Activated naive CD8-positive, alpha-beta T cell treated with anti-CD3 and anti-CD28 coated beads for 36 hours (primary cell): ENCODE results near the gene CD300H. TPM values are rescaled to one million over a fixed set of nuclear protein-coding genes. Genes with fewer than 3 reads are reported as not detected.
"Not testable (repeated sequence)": the region's sequence is repeated elsewhere in the genome, so short reads cannot be mapped to it uniquely, and the experiment has no call there.

Source experiments
- DNase-seq: peaks from one replicate; pipeline ENCODE4 v3.0.0; 2021
- H3K27ac Mint-ChIP-seq: one replicate; pipeline ENCODE4 v1.8.0; 2022; ENCODE audit warnings: mild to moderate bottlenecking, moderate library complexity, mixed read lengths
- H3K27me3 Mint-ChIP-seq: one replicate; pipeline ENCODE4 v1.8.0; 2022; ENCODE audit warnings: mild to moderate bottlenecking, mixed read lengths
- H3K36me3 Mint-ChIP-seq: one replicate; pipeline ENCODE4 v1.8.0; 2021; ENCODE audit warnings: mild to moderate bottlenecking, mixed read lengths
- H3K4me1 Mint-ChIP-seq: one replicate; pipeline ENCODE4 v1.8.0; 2021; ENCODE audit warnings: mixed read lengths
- H3K4me3 Mint-ChIP-seq: one replicate; pipeline ENCODE4 v1.8.0; 2022; ENCODE audit warnings: mild to moderate bottlenecking, moderate library complexity, mixed read lengths
- H3K9me3 Mint-ChIP-seq: one replicate; pipeline ENCODE4 v1.8.0; 2022; ENCODE audit warnings: mixed read lengths
- total RNA-seq, 2 experiments: library from RNA; stranded (reverse); gene quantifications; one replicate each; pipeline ENCODE4 v1.2.3, GENCODE V29; 2021

The CD300H gene
- total RNA-seq, 2 experiments from 2014 or later: not detected

DNA sequence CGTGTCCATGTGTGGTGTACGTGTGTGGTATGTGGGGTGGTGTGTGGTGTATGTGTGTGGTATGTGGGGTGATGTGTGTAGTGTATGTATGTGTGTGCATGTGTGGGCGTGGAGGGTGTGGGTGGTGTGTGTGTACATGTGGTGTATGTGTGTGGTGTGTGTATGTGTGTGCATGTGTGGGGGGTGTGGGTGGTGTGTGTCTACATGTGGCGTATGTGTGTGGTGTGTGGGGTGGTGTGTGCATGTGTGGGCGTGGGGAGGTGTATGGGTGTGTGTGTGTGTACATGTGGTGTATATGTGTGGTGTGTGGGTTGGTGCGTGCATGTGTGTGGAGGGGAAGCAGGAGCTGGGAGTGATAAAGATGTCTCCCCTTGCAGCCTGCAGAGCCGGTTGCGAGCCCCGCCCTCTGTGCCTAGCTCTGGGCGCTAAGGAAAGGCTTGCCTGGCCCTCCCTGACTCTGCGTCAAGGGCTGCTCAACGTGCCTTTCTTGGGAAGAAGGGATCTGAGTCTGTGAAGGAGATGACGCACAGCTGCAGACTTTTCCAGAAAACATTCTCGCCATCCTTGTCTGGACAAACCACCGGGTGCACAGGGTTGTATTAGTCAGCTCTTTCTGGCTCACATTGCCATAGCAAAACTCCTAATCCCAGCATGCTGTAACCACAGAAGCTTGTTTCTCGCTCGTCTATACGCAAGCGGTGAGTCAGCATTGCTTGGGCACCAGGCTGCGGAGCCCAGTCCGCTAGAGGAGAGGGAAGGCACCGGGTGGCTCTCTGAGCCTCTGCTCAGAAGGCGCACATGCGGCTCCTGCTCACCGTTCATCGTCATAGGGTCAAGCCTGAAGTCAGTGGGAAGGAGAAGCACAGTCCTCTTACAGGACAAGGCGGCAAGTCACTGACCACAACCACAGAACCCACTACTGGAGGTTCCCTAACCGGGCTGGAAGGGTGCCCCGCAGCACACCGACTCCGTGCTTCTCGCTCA is 2.0 kb upstream of the CD300H start:
- DNase-seq: peak; percentile 25
- no peaks in the 10 kb centered on the region for H3K36me3 Mint-ChIP-seq
- H3K27ac Mint-ChIP-seq: no peak overlapping the region
- peaks cover 4% of the 10 kb centered on the region for H3K4me1 Mint-ChIP-seq
- H3K27me3 Mint-ChIP-seq: peaks cover 36% of the 10 kb centered on the region
- no peak overlapping the region for H3K4me3 Mint-ChIP-seq
- no peaks in the 10 kb centered on the region for H3K9me3 Mint-ChIP-seq

- no peak overlapping the region for H3K27ac Mint-ChIP-seq
- H3K27me3 Mint-ChIP-seq: peaks cover 36% of the 10 kb centered on the region
- peaks cover 4% of the 10 kb centered on the region for H3K4me1 Mint-ChIP-seq
- no peaks in the 10 kb centered on the region for H3K9me3 Mint-ChIP-seq
- H3K36me3 Mint-ChIP-seq: no peaks in the 10 kb centered on the region
- no peak overlapping the region for H3K4me3 Mint-ChIP-seq
- DNase-seq: no peak
These were observed 981 bp upstream of the CD300H start for GRCh38 chr17:74568106-74568873.

DNA sequence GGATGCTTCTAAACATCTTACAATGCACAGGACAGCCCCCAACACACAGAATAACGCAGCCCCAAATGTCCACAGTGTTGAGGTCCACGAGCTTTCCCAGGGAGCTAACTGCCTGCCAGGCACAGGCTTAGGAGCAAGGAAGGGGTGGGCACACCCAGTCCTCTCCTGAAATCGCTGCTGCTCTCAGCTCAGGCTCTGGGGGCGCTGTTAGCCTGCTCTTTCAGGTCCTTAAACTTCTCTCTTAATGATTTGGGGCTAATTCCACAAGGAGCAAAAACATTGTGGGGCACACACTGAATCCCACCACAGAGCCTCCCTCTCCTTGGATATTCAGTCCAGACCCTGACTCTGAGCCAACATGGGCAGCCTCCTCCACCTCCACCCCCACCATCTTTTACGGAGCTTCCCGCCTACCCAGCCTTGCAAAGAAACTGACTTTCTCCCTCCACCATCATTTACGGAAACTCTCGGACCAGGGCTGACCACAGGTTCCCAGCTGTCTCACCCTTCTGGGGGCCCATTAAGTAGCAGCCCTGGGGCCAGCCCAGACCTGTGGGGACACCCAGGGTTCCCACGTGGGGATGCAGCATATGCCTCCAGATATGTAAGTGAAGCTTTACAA is 1.1 kb downstream of the CD300H start:
- Mint-ChIP-seq H3K36me3 (no peaks in the 10 kb centered on the region), H3K9me3 (no peaks in the 10 kb centered on the region), H3K27me3 (peaks cover 32% of the 10 kb centered on the region), H3K4me1 (peaks cover 4% of the 10 kb centered on the region), H3K4me3 (no peak overlapping the region), H3K27ac (no peak overlapping the region)
- DNase-seq: peak; percentile 19

GRCh38 chr17:74565126-74565525 is 2.2 kb downstream of the CD300H start:
- DNase-seq: no peak
- peaks cover 27% of the 10 kb centered on the region for H3K27me3 Mint-ChIP-seq
- H3K9me3 Mint-ChIP-seq: no peaks in the 10 kb centered on the region
- H3K36me3 Mint-ChIP-seq: no peaks in the 10 kb centered on the region
- H3K27ac Mint-ChIP-seq: no peak overlapping the region
- no peak overlapping the region for H3K4me3 Mint-ChIP-seq
- H3K4me1 Mint-ChIP-seq: peaks cover 4% of the 10 kb centered on the region

GRCh38 chr17:74563358-74563757 is 4.0 kb downstream of the CD300H start:
- Mint-ChIP-seq H3K9me3 (no peaks in the 10 kb centered on the region), H3K4me3 (no peak overlapping the region), H3K27me3 (peaks cover 14% of the 10 kb centered on the region), H3K36me3 (no peaks in the 10 kb centered on the region), H3K27ac (no peak overlapping the region), H3K4me1 (peaks cover 5% of the 10 kb centered on the region)
- no peak for DNase-seq

- H3K27me3 Mint-ChIP-seq: peaks cover 4% of the 10 kb centered on the region
- H3K4me3 Mint-ChIP-seq: no peak overlapping the region
- H3K9me3 Mint-ChIP-seq: peaks cover 2% of the 10 kb centered on the region
- peaks cover 5% of the 10 kb centered on the region for H3K4me1 Mint-ChIP-seq
- no peak overlapping the region for H3K27ac Mint-ChIP-seq
- no peak for DNase-seq
- H3K36me3 Mint-ChIP-seq: no peaks in the 10 kb centered on the region
These were observed 5.7 kb downstream of the CD300H start for GRCh38 chr17:74561586-74561985.

- Mint-ChIP-seq H3K36me3 (no peaks in the 10 kb centered on the region), H3K27ac (no peak overlapping the region), H3K27me3 (no peaks in the 10 kb centered on the region), H3K4me1 (peaks cover 5% of the 10 kb centered on the region), H3K9me3 (peaks cover 2% of the 10 kb centered on the region), H3K4me3 (no peak overlapping the region)
- no peak for DNase-seq
These were observed 8.3 kb downstream of the CD300H start for GRCh38 chr17:74558882-74559519.

GRCh38 chr17:74558402-74558801 is 8.9 kb downstream of the CD300H start:
- not testable (repeated sequence) for H3K4me3 Mint-ChIP-seq, H3K36me3 Mint-ChIP-seq, H3K27me3 Mint-ChIP-seq, H3K9me3 Mint-ChIP-seq, H3K4me1 Mint-ChIP-seq, DNase-seq, H3K27ac Mint-ChIP-seq

DNA sequence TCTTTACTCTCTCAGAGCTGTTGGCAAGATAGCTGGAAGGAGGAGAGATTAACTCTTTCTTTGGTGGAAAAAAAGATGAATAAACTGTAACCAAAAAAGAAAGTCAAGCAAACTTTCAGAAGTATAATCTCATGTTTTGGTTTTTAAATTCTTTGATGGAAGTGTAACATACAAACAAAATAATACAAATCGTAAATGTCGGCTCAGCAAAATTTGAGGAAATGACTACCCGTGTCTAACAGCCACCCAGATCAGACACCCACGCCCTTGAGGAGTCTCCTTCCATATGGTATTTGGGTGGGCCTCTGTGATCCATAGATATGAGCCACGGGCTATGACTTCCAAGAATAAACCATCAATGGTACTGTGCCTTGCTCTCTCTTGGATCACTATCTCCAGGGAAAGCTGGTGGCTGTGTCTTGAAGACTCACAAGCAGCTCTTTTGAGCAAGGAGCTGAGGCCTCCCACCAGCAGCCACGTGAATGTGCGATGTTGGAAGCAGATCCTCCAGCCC is 11.8 kb downstream of the CD300H start:
- H3K9me3 Mint-ChIP-seq: peaks cover 2% of the 10 kb centered on the region
- H3K27me3 Mint-ChIP-seq: no peaks in the 10 kb centered on the region
- H3K36me3 Mint-ChIP-seq: no peaks in the 10 kb centered on the region
- DNase-seq: no peak
- no peak overlapping the region for H3K27ac Mint-ChIP-seq
- peaks cover 5% of the 10 kb centered on the region for H3K4me1 Mint-ChIP-seq
- H3K4me3 Mint-ChIP-seq: no peak overlapping the region

DNA sequence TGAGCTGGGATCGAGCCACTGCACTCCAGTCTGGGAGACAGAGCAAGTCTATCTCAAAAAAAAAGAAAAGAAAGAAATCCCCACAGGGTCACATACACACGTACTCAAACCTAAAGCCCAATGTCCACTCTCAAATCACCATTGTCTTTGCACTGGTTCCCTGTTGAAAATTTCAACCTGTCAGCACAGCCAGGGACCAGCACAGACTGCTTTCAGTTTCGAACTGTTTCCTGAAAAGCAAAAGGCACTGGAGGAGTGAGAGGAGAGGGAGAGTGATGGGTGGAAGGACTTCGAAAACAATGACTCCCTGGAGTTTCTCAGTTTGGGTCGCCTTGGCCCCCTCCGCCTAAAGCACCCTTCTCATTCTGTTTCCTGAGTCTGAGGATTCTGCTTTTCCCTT is 12.4 kb downstream of the CD300H start:
- Mint-ChIP-seq H3K9me3 (peaks cover 2% of the 10 kb centered on the region), H3K4me3 (no peak overlapping the region), H3K36me3 (no peaks in the 10 kb centered on the region), H3K27ac (no peak overlapping the region), H3K27me3 (no peaks in the 10 kb centered on the region), H3K4me1 (peaks cover 5% of the 10 kb centered on the region)
- DNase-seq: no peak

DNA sequence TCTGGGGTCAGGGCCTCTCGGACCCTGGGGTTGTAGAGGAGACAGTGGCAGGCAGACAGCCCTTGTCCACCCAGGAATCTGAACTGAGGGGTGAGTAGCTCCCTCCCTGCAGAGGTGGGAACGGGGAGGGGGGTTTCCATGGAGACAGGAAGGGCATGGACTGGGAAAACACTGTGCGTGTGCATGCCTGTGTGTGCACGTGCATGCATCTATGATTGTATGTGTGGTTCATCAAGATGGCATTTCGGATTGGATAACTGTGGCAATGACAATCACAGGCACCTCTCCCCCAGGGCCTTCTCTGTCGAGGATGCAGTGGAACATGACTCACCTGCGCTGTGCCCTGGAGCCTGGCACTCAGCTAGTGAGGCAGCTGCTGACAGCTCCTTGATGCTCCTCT is 15.3 kb downstream of the CD300H start:
- H3K36me3 Mint-ChIP-seq: no peaks in the 10 kb centered on the region

DNA sequence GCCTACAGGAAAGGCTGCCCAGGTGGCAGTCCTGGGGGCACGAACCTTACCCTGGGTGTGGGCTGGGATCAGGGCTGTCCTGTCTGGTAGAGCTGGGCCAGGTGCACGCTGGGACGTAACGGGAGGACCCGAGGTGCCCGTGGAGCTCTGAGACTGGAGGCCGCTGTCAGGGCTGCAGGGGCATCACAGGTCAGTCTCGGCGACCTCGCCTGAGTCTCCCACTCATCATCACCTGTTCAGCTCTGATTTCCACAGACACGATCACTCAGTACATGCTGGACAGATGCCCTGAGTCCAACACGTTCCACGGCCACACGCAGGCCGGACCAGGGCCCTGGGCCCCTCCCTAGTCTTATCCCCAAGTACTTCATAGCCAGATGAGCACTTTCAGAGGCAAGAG is 16.7 kb downstream of the CD300H start:
- H3K4me3 Mint-ChIP-seq: no peak overlapping the region
- H3K36me3 Mint-ChIP-seq: no peaks in the 10 kb centered on the region
- no peaks in the 10 kb centered on the region for H3K9me3 Mint-ChIP-seq
- H3K4me1 Mint-ChIP-seq: peaks cover 4% of the 10 kb centered on the region
- H3K27me3 Mint-ChIP-seq: no peaks in the 10 kb centered on the region
- no peak for DNase-seq
- H3K27ac Mint-ChIP-seq: no peak overlapping the region

More for the DNA sequence above, 15.3 kb downstream of the CD300H start:
- H3K27me3 Mint-ChIP-seq: no peaks in the 10 kb centered on the region
- peaks cover 2% of the 10 kb centered on the region for H3K9me3 Mint-ChIP-seq
- DNase-seq: no peak
- no peak overlapping the region for H3K27ac Mint-ChIP-seq
- H3K4me3 Mint-ChIP-seq: no peak overlapping the region
- H3K4me1 Mint-ChIP-seq: peaks cover 4% of the 10 kb centered on the region

DNA sequence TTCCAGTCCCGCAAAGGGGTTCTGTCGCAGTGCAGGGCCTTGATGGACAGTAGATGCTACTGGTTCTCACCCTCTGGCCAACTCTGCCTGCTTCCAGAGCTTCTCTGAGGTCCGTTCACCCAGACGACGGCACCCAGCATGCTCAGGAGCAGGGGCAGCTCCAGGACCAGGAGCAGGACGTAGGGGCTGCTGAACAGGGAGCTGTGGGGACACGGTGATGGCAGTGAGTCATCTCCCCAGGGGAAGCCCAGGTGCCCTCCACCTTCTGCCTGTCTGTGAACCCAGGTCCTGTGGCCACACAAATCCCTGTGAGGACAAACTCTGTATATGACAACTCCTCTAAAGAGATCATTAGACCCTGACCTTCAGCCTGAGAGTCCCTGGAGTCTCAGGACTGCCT is 18.0 kb downstream of the CD300H start:
- H3K4me1 Mint-ChIP-seq: peaks cover 4% of the 10 kb centered on the region
- H3K4me3 Mint-ChIP-seq: no peak overlapping the region
- no peaks in the 10 kb centered on the region for H3K9me3 Mint-ChIP-seq
- H3K36me3 Mint-ChIP-seq: no peaks in the 10 kb centered on the region
- H3K27ac Mint-ChIP-seq: no peak overlapping the region
- DNase-seq: no peak
- H3K27me3 Mint-ChIP-seq: no peaks in the 10 kb centered on the region

GRCh38 chr17:74547736-74548135 is 19.6 kb downstream of the CD300H start:
- H3K4me1 Mint-ChIP-seq: peaks cover 4% of the 10 kb centered on the region
- H3K4me3 Mint-ChIP-seq: no peak overlapping the region
- H3K9me3 Mint-ChIP-seq: no peaks in the 10 kb centered on the region
- DNase-seq: no peak
- no peak overlapping the region for H3K27ac Mint-ChIP-seq
- no peaks in the 10 kb centered on the region for H3K27me3 Mint-ChIP-seq
- no peaks in the 10 kb centered on the region for H3K36me3 Mint-ChIP-seq
